K562 (cell line): Measurements from ENCODE around the gene CD8A. TPM values are rescaled to one million over a fixed set of nuclear protein-coding genes. Genes with fewer than 3 reads are reported as not detected.

ENCODE experiments used
- ATAC-seq: fragments of 200-7000 bp; cut with Tn5 transposase; 3 replicates; pipeline ENCODE4 v1.9.1; 2020; ENCODE audit warnings: moderate library complexity
- BruUV-seq: library from RNA; stranded (reverse); fragments of 400-500 nt; replicated peaks from 2 replicates; lab custom pipeline; 2021; lab: Mats Ljungman, UMichigan
- CTCF ChIA-PET: fragments of 300-600 bp; formaldehyde crosslinking; extraction: SDS; loops from one replicate; lab custom pipeline; 2021; ENCODE audit warnings: low intra/inter-chr PET ratio; lab: Yijun Ruan, JAX
- POLR2A ChIA-PET: fragments of 300-600, 350-650 bp; sonication (Branson Sonifier 250); formaldehyde crosslinking; extraction: SDS; loops from one replicate; lab custom pipeline; 2021; ENCODE audit warnings: antibody characterized with exemption, inconsistent platforms; lab: Yijun Ruan, JAX
- DNase-seq, 4 experiments: peaks; one replicate each; pipeline versions ENCODE4 v3.0.0 to v3.0.0-alpha.2; 2011 to 2018; ENCODE audit warnings: low spot score in 3 of 4, mixed read lengths in 3 of 4; ENCODE audit errors: extremely low read depth in 1 of 4
- FAIRE-seq: peaks from 2 replicates; lab custom pipeline; 2011; peaks lifted over from hg19 to GRCh38; lab: Jason Lieb, UNC
- H2AFZ ChIP-seq: 2 replicates; pipeline ENCODE4 v1.6.0; 2011; ENCODE audit warnings: low read depth, low read length, control low read depth, inconsistent platforms
- H3K27ac ChIP-seq: fragments of 200-600 bp; 3 replicates; pipeline ENCODE4 v1.8.0; 2011; ENCODE audit warnings: low read depth, mild to moderate bottlenecking, control low read depth, inconsistent platforms, low read length, moderate library complexity, mixed read lengths; ENCODE audit errors: extremely low read depth
- H3K27me3 ChIP-seq, 2 experiments: fragments of 300-600 bp in 1 of 2; 2 replicates in 1 of 2; 3 replicates in 1 of 2; pipeline versions ENCODE4 v1.6.0 to v1.8.0; 2011; ENCODE audit warnings: inconsistent platforms in 2 of 2, low read length in 2 of 2, mild to moderate bottlenecking in 1 of 2, mixed read lengths in 1 of 2, moderate library complexity in 1 of 2; ENCODE audit not compliant: control insufficient read depth in 2 of 2, insufficient read depth in 2 of 2
- H3K36me3 ChIP-seq: fragments of 300-600 bp; 3 replicates; pipeline ENCODE4 v1.8.0; 2011; ENCODE audit warnings: mild to moderate bottlenecking, low read length, inconsistent platforms; ENCODE audit not compliant: control insufficient read depth, insufficient read depth
- H3K4me1 ChIP-seq, 2 experiments: fragments of 200-600 bp in 1 of 2; replicated peaks in 1 of 2; 2 replicates in 1 of 2; 3 replicates in 1 of 2; pipeline versions ENCODE4 v1.5.1 to v1.8.0; 2011; ENCODE audit warnings: inconsistent platforms in 2 of 2, low read length in 2 of 2, mild to moderate bottlenecking in 1 of 2, mixed read lengths in 1 of 2, moderate library complexity in 1 of 2; ENCODE audit not compliant: control insufficient read depth in 2 of 2, insufficient read depth in 2 of 2
- H3K4me2 ChIP-seq: 2 replicates; pipeline ENCODE4 v1.6.1; 2011; ENCODE audit warnings: low read length, control low read depth, inconsistent platforms, mixed read lengths; ENCODE audit not compliant: insufficient read depth
- H3K4me3 ChIP-seq: fragments of 200-600 bp; sonication (generic), shearing (Covaris generic); 2 replicates; pipeline ENCODE4 v1.5.1; 2016; ENCODE audit warnings: control low read depth, inconsistent platforms
- H3K79me2 ChIP-seq: fragments of 200-600 bp; 3 replicates; pipeline ENCODE4 v1.8.0; 2011; ENCODE audit warnings: low read length, inconsistent platforms; ENCODE audit not compliant: control insufficient read depth, insufficient read depth
- H3K9ac ChIP-seq, 2 experiments: 2 replicates each; pipeline versions ENCODE4 v1.6.0 to v1.6.1; 2011; ENCODE audit warnings: low read depth in 2 of 2, low read length in 2 of 2, control low read depth in 1 of 2, inconsistent platforms in 1 of 2, mild to moderate bottlenecking in 1 of 2, mixed read lengths in 1 of 2; ENCODE audit not compliant: insufficient read depth in 1 of 2
- H3K9me1 ChIP-seq: one replicate; pipeline ENCODE4 v1.6.0; 2011; ENCODE audit warnings: inconsistent platforms, mild to moderate bottlenecking, low read length, moderate library complexity; ENCODE audit not compliant: control insufficient read depth, insufficient read depth
- H3K9me3 ChIP-seq: replicated peaks from 2 replicates; pipeline ENCODE4 v1.5.1; 2011; ENCODE audit warnings: low read depth, low read length, inconsistent platforms; ENCODE audit not compliant: control insufficient read depth, insufficient read depth
- H4K20me1 ChIP-seq: replicated peaks from 2 replicates; pipeline ENCODE4 v1.6.1; 2011; ENCODE audit warnings: low read length, inconsistent platforms, mixed read lengths; ENCODE audit not compliant: control insufficient read depth, insufficient read depth
- CREBBP ChIP-seq: IDR thresholded peaks from one replicate; pipeline ENCODE4 v1.6.1; 2012; ENCODE audit warnings: low read depth, mild to moderate bottlenecking, control low read depth, inconsistent platforms, low read length
- CTBP1 ChIP-seq: fragments of 450-650 bp; IDR thresholded peaks from 2 replicates; pipeline ENCODE4 v1.6.1; 2016; ENCODE audit warnings: borderline replicate concordance
- JUND ChIP-seq, 2 experiments: IDR thresholded peaks; 2 replicates in 1 of 2; 3 replicates in 1 of 2; pipeline ENCODE4 v1.6.1; 2011; ENCODE audit warnings: borderline replicate concordance in 2 of 2, low read depth in 2 of 2, low read length in 2 of 2, improper control_type of control experiment in 1 of 2, missing biosample characterization in 1 of 2, missing genetic modification characterization in 1 of 2, missing genetic modification reagents in 1 of 2
- NR2C1 ChIP-seq, 2 experiments: fragments of 450-650 bp; IDR thresholded peaks; 2 replicates each; pipeline ENCODE4 v1.6.1; 2017; ENCODE audit warnings: mild to moderate bottlenecking in 2 of 2, antibody characterized with exemption in 1 of 2, inconsistent platforms in 1 of 2, missing compliant biosample characterization in 1 of 2, missing genetic modification characterization in 1 of 2
- WGBS: fragments of 100-300 bp; shearing (Covaris generic); methylation state at CpG from one replicate; pipeline ENCODE4 v1.1.6; 2016; ENCODE audit warnings: low coverage, mixed read lengths; ENCODE audit not compliant: insufficient coverage; ENCODE audit errors: missing lambda C conversion rate; 5-methylcytosine and 5-hydroxymethylcytosine counted together
- in situ Hi-C: fragments of 300-500 bp; cut with MboI; formaldehyde crosslinking; loops from 4 replicates; pipeline ENCODE4 v1.15.0; 2018; ENCODE audit warnings: inconsistent platforms, mixed read lengths
- intact Hi-C: fragments of 100-400 bp; cut with micrococcal nuclease; formaldehyde crosslinking; loops from 2 replicates; pipeline ENCODE4 v1.14.2; 2022
- polyA plus RNA-seq, 8 experiments: library from polyadenylated mRNA; depleted of rRNA in 4 of 8; stranded (reverse) in 5 of 8; unstranded in 3 of 8; fragments of >200 nt; fragmentation: Nextera tagmentation in 2 of 8; fragmentation: Illumina TruSeq in 1 of 8; extraction: Ambion mirVana in 2 of 8; extraction: Trizol in 1 of 8; gene quantifications; 2 replicates each; pipeline versions ENCODE4 v1.2.1 to v1.2.3, GENCODE V29; 2011 to 2014; ENCODE audit warnings: inconsistent platforms in 1 of 8, missing spikeins in 1 of 8
- total RNA-seq, 7 experiments: library from RNA; depleted of rRNA in 6 of 7; stranded (reverse); fragments of >200 nt in 6 of 7; fragmentation: Illumina TruSeq in 2 of 7; extraction: Trizol in 2 of 7; gene quantifications; 2 replicates each; pipeline versions ENCODE4 v1.2.1 to v1.2.3, GENCODE V29; 2011 to 2021; ENCODE audit warnings: low replicate concordance in 1 of 7

CD8A gene
- total and polyA plus RNA-seq, 9 of the 15 experiments (the other 6 are each of a cell fraction or from before 2014, with no cell fraction given), result 0.07 TPM; not detected in 8

GRCh38 chr2:86765310-86765695, 25.4 kb downstream of the CD8A start:
- Histone ChIP-seq H3K4me2 (no peak overlapping the region), H3K36me3 (peaks cover 34% of the 10 kb centered on the region), H4K20me1 (no peaks in the 10 kb centered on the region), H3K79me2 (no peaks in the 10 kb centered on the region), H3K27me3 (no peaks in the 10 kb centered on the region), H3K9ac (no peak overlapping the region), H2AFZ (no peak overlapping the region), H3K9me3 (no peaks in the 10 kb centered on the region), H3K27ac (no peak overlapping the region), H3K9me1 (no peaks in the 10 kb centered on the region), H3K4me1 (no peaks in the 10 kb centered on the region), H3K4me3 (no peak overlapping the region)
- intact Hi-C loops, result no loop called here
- no TSS peak for BruUV-seq
- WGBS, result 23% methylated on average over 1 of the region's 1 CpG
- TF ChIP-seq JUND (IDR thresholded peaks at IDR 0.05; ENCODE audit: borderline replicate concordance, low read depth, low read length), result no peak
- no peak for TF ChIP-seq JUND (tag; IDR thresholded peaks at IDR 0.05; ENCODE audit: borderline replicate concordance, low read depth, low read length)
- no peak for TF ChIP-seq CREBBP
- no peak for TF ChIP-seq CTBP1
- TF ChIP-seq NR2C1 (IDR thresholded peaks at IDR 0.05), result no peak
- TF ChIP-seq NR2C1 (tag; IDR thresholded peaks at IDR 0.05), result no peak
- DNase-seq, result no peak
- no peak for ATAC-seq
- ChIA-PET CTCF (interaction anchor here (0.8 kb wide), 1 partner anchor 43 kb away, joined by 4 read pairs; no protein-coding TSS in a partner anchor), POLR2A (no interaction called here)
- in situ Hi-C loops, result loop anchor here (25.0 kb wide), 1 partner anchor 297 kb away; no protein-coding TSS in a partner anchor
- FAIRE-seq, result no peak
